IPS-NIHi7 (cell line): Measurements from ENCODE around the gene ARL3.

Experiments used
- DNase-seq: peaks from one replicate; pipeline ENCODE4 v3.0.0; 2012; ENCODE audit warnings: mixed read lengths; ENCODE audit errors: extremely low spot score

Gene ARL3

GRCh38 chr10:102651455-102652169 lies 62.6 kb downstream of the ARL3 start:
- no peak for DNase-seq

GRCh38 chr10:102650655-102651454 lies 63.3 kb downstream of the ARL3 start:
- no peak for DNase-seq

- DNase-seq = peak; percentile 65
Measured at GRCh38 chr10:102649797-102650654, 64.2 kb downstream of the ARL3 start.

GRCh38 chr10:102648889-102649796 lies 65.1 kb downstream of the ARL3 start:
- no peak for DNase-seq

GRCh38 chr10:102648269-102648888 lies 65.8 kb downstream of the ARL3 start:
- DNase-seq = no peak

- DNase-seq = no peak
Measured at GRCh38 chr10:102647443-102648268, 66.5 kb downstream of the ARL3 start.

- DNase-seq = no peak
Measured at GRCh38 chr10:102646610-102647442, 67.4 kb downstream of the ARL3 start.

GRCh38 chr10:102645741-102646609 lies 68.2 kb downstream of the ARL3 start:
- DNase-seq = no peak

GRCh38 chr10:102645388-102645740 lies 68.8 kb downstream of the ARL3 start:
- DNase-seq = no peak

GRCh38 chr10:102644646-102645387 lies 69.4 kb downstream of the ARL3 start:
- DNase-seq = peak; percentile 57

GRCh38 chr10:102644066-102644645 lies 70.0 kb downstream of the ARL3 start, which contains the start of gene TRIM8:
TRIM8 (plus strand) TSS chr10:102644479; CDS start chr10:102644618, 139 bp downstream.
- no peak for DNase-seq

- peak; percentile 52 for DNase-seq
Measured at GRCh38 chr10:102643336-102644065, 70.7 kb downstream of the ARL3 start.

GRCh38 chr10:102642736-102643335 lies 71.4 kb downstream of the ARL3 start:
- no peak for DNase-seq

- peak; percentile 94 for DNase-seq
Measured at GRCh38 chr10:102641880-102642735, 72.1 kb downstream of the ARL3 start.

- no peak for DNase-seq
Measured at GRCh38 chr10:102641402-102641801, 72.8 kb downstream of the ARL3 start.
